Caco-2 (cell line): ENCODE data around the gene PPT1. TPM values are rescaled to one million over a fixed set of nuclear protein-coding genes. Genes with fewer than 3 reads are reported as not detected.
"Not testable (repeated sequence)": the region's sequence is repeated elsewhere in the genome, so short reads cannot be mapped to it uniquely, and the experiment has no call there.

Experiments
- BruUV-seq: library from RNA; stranded (reverse); fragments of 400-500 nt; replicated peaks from 2 replicates; lab custom pipeline; 2021; lab: Mats Ljungman, UMichigan
- CTCF ChIA-PET: fragments of 300-600 bp; sonication (Branson Sonifier 250); formaldehyde crosslinking; loops from one replicate; lab custom pipeline; 2022; ENCODE audit warnings: antibody characterized with exemption; lab: Charles Lee
- POLR2A ChIA-PET: fragments of 300-600 bp; sonication (Branson Sonifier 250); formaldehyde crosslinking; loops from one replicate; lab custom pipeline; 2022; ENCODE audit warnings: antibody characterized with exemption; lab: Charles Lee
- DNase-seq, 2 experiments: peaks; one replicate each; pipeline versions ENCODE4 v3.0.0 to v3.0.0-alpha.2; 2020 to 2022
- H3K27me3 ChIP-seq: replicated peaks from 2 replicates; pipeline ENCODE4 v1.6.0; 2011; ENCODE audit warnings: low read length; ENCODE audit not compliant: control insufficient read depth, insufficient read depth
- H3K36me3 ChIP-seq: 2 replicates; pipeline ENCODE4 v1.5.1; 2011; ENCODE audit warnings: low read length; ENCODE audit not compliant: control insufficient read depth, insufficient read depth
- H3K4me1 ChIP-seq: fragments of 250-450 bp; sonication (Bioruptor Pico); 2 replicates; pipeline ENCODE4 v1.5.1; 2020; ENCODE audit warnings: mild to moderate bottlenecking
- H3K4me3 ChIP-seq: 2 replicates; pipeline ENCODE4 v1.5.1; 2011; ENCODE audit warnings: low read depth, mild to moderate bottlenecking, control low read depth, low read length
- H3K9me3 ChIP-seq: fragments of 250-450 bp; sonication (Bioruptor Pico); 2 replicates; pipeline ENCODE4 v1.5.1; 2020; ENCODE audit warnings: mild to moderate bottlenecking, moderate library complexity
- H3K27ac Mint-ChIP-seq: one replicate; pipeline ENCODE4 v1.8.0; 2022; ENCODE audit warnings: mixed read lengths; ENCODE audit not compliant: unreplicated experiment
- H3K27me3 Mint-ChIP-seq: one replicate; pipeline ENCODE4 v1.8.0; 2022; ENCODE audit warnings: mixed read lengths; ENCODE audit not compliant: insufficient read depth, unreplicated experiment
- H3K36me3 Mint-ChIP-seq: one replicate; pipeline ENCODE4 v1.8.0; 2022; ENCODE audit warnings: mild to moderate bottlenecking, mixed read lengths; ENCODE audit not compliant: insufficient read depth, unreplicated experiment
- H3K4me1 Mint-ChIP-seq: one replicate; pipeline ENCODE4 v1.8.0; 2022; ENCODE audit warnings: low read depth, mixed read lengths; ENCODE audit not compliant: unreplicated experiment
- H3K4me3 Mint-ChIP-seq: one replicate; pipeline ENCODE4 v1.8.0; 2022; ENCODE audit warnings: mild to moderate bottlenecking, moderate library complexity, mixed read lengths; ENCODE audit not compliant: unreplicated experiment
- H3K9me3 Mint-ChIP-seq: one replicate; pipeline ENCODE4 v1.8.0; 2022; ENCODE audit warnings: mixed read lengths; ENCODE audit not compliant: unreplicated experiment
- CTCF ChIP-seq, 2 experiments: fragments of 200-600 bp in 1 of 2; IDR thresholded peaks; 1 replicate in 1 of 2; 2 replicates in 1 of 2; pipeline versions ENCODE4 v1.5.1 to v1.8.0; 2011 to 2022; ENCODE audit warnings: antibody characterized with exemption in 1 of 2, control low read depth in 1 of 2, inconsistent platforms in 1 of 2, low read depth in 1 of 2, low read length in 1 of 2, mild to moderate bottlenecking in 1 of 2, moderate library complexity in 1 of 2; ENCODE audit not compliant: insufficient read depth in 1 of 2, severe bottlenecking in 1 of 2, unreplicated experiment in 1 of 2
- intact Hi-C: fragments of 100-400 bp; cut with micrococcal nuclease; formaldehyde crosslinking; loops from one replicate; pipeline ENCODE4 v1.10.0; 2022; ENCODE audit not compliant: unreplicated experiment
- total RNA-seq: library from RNA; stranded (reverse); gene quantifications from 2 replicates; pipeline ENCODE4 v1.2.3, GENCODE V29; 2022

Gene PPT1
- total RNA-seq, 1 experiment from 2014 or later = 144 TPM

GRCh38 chr1:40092241-40092640 is 4.8 kb downstream of the PPT1 start:
- Mint-ChIP-seq H3K27me3 (no peaks in the 10 kb centered on the region), H3K36me3 (peaks cover 47% of the 10 kb centered on the region), H3K4me1 (peaks cover 19% of the 10 kb centered on the region), H3K9me3 (no peaks in the 10 kb centered on the region), H3K4me3 (no peak overlapping the region), H3K27ac (no peak overlapping the region)
- intact Hi-C loops = no loop called here
- no peaks in the 10 kb centered on the region for H3K4me1 ChIP-seq
- DNase-seq = no peak
- H3K27me3 ChIP-seq = no peaks in the 10 kb centered on the region
- H3K36me3 ChIP-seq = no peaks in the 10 kb centered on the region
- POLR2A ChIA-PET = no interaction called here
- H3K9me3 ChIP-seq = no peaks in the 10 kb centered on the region
- CTCF ChIA-PET = interaction anchor here (1.6 kb wide), 1 partner anchor 246 kb away, joined by 4 read pairs; no protein-coding TSS in a partner anchor
- no TSS peak for BruUV-seq
- no peak overlapping the region for H3K4me3 ChIP-seq
- no peak for TF ChIP-seq CTCF (IDR thresholded peaks at IDR 0.05; ENCODE audit: insufficient read depth in 1 of 2, low read depth in 1 of 2, low read length in 1 of 2, severe bottlenecking in 1 of 2, unreplicated experiment in 1 of 2)

- no peaks in the 10 kb centered on the region for H3K9me3 Mint-ChIP-seq
- H3K4me3 Mint-ChIP-seq = no peak overlapping the region
- POLR2A ChIA-PET = no interaction called here
- intact Hi-C loops = no loop called here
- no peak overlapping the region for H3K4me3 ChIP-seq
- no peaks in the 10 kb centered on the region for H3K9me3 ChIP-seq
- no peak for TF ChIP-seq CTCF (IDR thresholded peaks at IDR 0.05; ENCODE audit: insufficient read depth in 1 of 2, low read depth in 1 of 2, low read length in 1 of 2, severe bottlenecking in 1 of 2, unreplicated experiment in 1 of 2)
- H3K4me1 ChIP-seq = no peaks in the 10 kb centered on the region
- no TSS peak for BruUV-seq
- DNase-seq = no peak
- no peaks in the 10 kb centered on the region for H3K27me3 Mint-ChIP-seq
- H3K4me1 Mint-ChIP-seq = peaks cover 12% of the 10 kb centered on the region
- H3K36me3 ChIP-seq = no peaks in the 10 kb centered on the region
- H3K27ac Mint-ChIP-seq = no peak overlapping the region
- H3K27me3 ChIP-seq = no peaks in the 10 kb centered on the region
- CTCF ChIA-PET = interaction anchor here (1.6 kb wide), 1 partner anchor 248 kb away, joined by 4 read pairs; no protein-coding TSS in a partner anchor
- H3K36me3 Mint-ChIP-seq = peaks cover 47% of the 10 kb centered on the region
Observed at GRCh38 chr1:40090652-40091355, 6.2 kb downstream of the PPT1 start.

- H3K27ac Mint-ChIP-seq, H3K4me3 ChIP-seq, BruUV-seq, H3K27me3 ChIP-seq, H3K36me3 ChIP-seq, POLR2A ChIA-PET, H3K4me1 ChIP-seq, H3K4me1 Mint-ChIP-seq, H3K4me3 Mint-ChIP-seq, H3K9me3 ChIP-seq, H3K9me3 Mint-ChIP-seq, H3K27me3 Mint-ChIP-seq: not testable (repeated sequence)
- H3K36me3 Mint-ChIP-seq = peaks cover 60% of the 10 kb centered on the region
- peak; percentile 50 to 68 for TF ChIP-seq CTCF (IDR thresholded peaks at IDR 0.05; ENCODE audit: insufficient read depth in 1 of 2, low read depth in 1 of 2, low read length in 1 of 2, severe bottlenecking in 1 of 2, unreplicated experiment in 1 of 2)
- DNase-seq = peak; percentile 58 to 69
- CTCF ChIA-PET = interaction anchor here (0.9 to 1.0 kb wide), 2 partner anchors 99 to 254 kb away, joined by 3 read pairs; no protein-coding TSS in a partner anchor
- intact Hi-C loops = loop anchor here (2.0 to 10.0 kb wide), 2 partner anchors 60 to 320 kb away; no protein-coding TSS in a partner anchor
Observed at GRCh38 chr1:40084750-40085149, 12.3 kb downstream of the PPT1 start.
